Measurements from ENCODE around the gene NAA10.
A peak's percentile ranks its signal among the peaks of the same experiment; 100 is the strongest.

The NAA10 gene

DNA sequence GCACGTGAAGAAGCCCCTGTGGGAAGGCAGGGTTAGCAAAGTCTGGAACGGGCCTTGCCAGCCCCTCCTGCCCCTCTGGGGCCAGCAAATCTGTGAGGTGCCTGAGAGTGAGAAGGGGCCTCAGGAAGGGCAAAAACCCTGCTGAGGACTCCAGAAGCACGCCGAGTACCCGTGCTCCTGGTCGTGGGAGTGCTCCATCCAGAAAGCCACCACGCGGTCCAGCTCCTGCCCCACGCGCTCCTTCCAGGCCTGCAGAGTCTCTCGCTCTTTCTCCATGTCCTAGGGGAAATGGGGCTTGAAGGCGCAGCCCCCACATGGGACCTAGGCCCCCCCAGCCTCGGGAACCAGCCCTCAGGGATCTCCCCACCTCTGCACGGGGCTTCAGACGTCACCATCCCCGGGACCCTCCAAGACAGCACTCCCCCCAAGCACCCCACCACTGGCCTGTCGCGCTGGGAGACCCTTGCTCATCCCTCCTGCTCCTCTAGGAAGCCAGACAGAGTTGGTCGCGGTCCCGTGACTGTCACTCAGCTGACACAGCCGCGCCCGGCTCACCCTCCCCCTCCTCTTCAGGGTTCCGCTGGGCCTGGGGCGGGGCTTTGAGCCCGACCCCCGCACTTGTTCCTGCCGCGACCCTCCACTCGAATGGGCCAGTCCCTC lies 9.4 kb upstream of the NAA10 start, which contains the start of gene RENBP:
RENBP (minus strand) TSS at position 504 of the 660 bp plus-strand sequence; CDS start at position 471, 33 bp downstream.
- in situ Hi-C loops (cut with HindIII; ENCODE audit: low sequenced_read_pairs) = no loop called here
- DNase-seq (ENCODE audit: low read depth, low spot score) = no peak
- TF ChIP-seq, protein P1, sequence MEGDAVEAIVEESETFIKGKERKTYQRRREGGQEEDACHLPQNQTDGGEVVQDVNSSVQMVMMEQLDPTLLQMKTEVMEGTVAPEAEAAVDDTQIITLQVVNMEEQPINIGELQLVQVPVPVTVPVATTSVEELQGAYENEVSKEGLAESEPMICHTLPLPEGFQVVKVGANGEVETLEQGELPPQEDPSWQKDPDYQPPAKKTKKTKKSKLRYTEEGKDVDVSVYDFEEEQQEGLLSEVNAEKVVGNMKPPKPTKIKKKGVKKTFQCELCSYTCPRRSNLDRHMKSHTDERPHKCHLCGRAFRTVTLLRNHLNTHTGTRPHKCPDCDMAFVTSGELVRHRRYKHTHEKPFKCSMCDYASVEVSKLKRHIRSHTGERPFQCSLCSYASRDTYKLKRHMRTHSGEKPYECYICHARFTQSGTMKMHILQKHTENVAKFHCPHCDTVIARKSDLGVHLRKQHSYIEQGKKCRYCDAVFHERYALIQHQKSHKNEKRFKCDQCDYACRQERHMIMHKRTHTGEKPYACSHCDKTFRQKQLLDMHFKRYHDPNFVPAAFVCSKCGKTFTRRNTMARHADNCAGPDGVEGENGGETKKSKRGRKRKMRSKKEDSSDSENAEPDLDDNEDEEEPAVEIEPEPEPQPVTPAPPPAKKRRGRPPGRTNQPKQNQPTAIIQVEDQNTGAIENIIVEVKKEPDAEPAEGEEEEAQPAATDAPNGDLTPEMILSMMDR (IDR thresholded peaks at IDR 0.05; ENCODE audit: low read depth, low read length) = no peak
- no peak within 1 kb of the TSS for H3K4me3 ChIP-seq (ENCODE audit: low read depth, low read length)

DNA sequence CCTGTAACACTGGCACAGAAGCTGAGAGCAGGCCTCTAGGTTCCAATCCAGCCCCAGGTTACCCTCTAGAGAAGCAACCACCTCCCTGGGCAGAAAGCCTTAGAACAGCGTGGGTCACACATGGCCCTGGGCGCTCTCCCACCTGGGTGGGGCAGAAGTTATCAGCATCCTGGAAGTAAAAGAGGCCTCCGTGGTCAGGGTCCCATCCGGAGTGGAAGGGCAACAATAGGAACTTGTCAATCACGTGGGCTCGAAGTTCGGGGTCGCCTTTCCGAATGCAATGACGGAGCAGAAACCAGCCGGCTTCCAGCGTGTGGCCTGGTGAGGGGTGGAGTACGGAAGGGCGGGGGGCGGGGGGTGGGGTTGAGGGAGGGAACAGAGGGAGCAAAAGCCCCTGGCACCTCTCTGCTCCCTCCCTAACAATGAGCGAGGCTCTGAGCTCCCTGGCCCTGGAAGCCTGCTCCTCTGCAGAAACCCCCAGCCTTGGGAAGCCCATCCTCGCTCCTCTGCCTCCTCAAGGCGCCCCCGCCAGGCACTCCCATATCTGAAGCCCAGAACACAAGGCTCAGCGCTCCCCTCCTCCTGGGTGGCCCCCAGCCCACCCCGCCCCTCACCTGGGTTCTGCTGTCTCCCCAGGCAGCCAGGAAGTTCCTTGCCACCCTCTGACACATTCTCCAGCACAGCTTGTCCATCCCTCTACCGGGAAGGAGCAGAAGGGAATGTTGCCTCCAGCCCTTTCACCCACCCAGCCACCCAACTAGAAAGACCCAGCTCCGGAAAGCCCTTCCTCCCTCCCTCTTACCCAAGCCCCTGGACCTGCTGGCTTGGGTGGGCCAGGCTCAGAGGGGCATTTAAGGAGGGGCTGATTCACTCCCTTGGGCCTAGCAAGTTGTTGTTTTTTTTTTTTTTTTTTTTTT lies 6.8 kb upstream of the NAA10 start:
- H3K4me3 ChIP-seq (ENCODE audit: low read depth, low read length) = no peak overlapping the region
- TF ChIP-seq, protein P1 (IDR thresholded peaks at IDR 0.05; ENCODE audit: low read depth, low read length) = no peak
- no peak for DNase-seq (ENCODE audit: low read depth, low spot score)
- in situ Hi-C loops (cut with HindIII; ENCODE audit: low sequenced_read_pairs) = no loop called here

DNA sequence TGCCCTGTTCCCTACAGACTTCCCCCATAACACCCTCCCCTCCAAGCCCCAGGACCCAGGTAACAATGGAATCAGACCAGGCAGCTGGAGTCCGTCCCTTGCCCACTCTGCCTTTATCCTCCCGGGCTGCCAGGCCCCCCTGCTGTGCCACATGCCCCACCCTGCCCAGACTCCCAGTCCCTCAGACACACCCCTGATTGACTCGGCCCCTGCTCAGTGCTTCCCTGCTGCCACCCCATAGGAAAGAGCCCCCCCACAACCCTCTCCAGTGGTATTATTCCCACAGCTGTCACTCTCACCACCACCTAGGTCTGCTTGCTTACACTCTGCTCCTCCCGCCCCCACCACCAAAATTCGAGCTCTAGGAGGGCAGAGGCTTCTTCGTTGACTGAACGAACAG lies 4.7 kb upstream of the NAA10 start:
- no peak for DNase-seq (ENCODE audit: low read depth, low spot score)
- in situ Hi-C loops (cut with HindIII; ENCODE audit: low sequenced_read_pairs) = no loop called here
- H3K4me3 ChIP-seq (ENCODE audit: low read depth, low read length) = no peak overlapping the region
- TF ChIP-seq, protein P1 (IDR thresholded peaks at IDR 0.05; ENCODE audit: low read depth, low read length) = no peak

DNA sequence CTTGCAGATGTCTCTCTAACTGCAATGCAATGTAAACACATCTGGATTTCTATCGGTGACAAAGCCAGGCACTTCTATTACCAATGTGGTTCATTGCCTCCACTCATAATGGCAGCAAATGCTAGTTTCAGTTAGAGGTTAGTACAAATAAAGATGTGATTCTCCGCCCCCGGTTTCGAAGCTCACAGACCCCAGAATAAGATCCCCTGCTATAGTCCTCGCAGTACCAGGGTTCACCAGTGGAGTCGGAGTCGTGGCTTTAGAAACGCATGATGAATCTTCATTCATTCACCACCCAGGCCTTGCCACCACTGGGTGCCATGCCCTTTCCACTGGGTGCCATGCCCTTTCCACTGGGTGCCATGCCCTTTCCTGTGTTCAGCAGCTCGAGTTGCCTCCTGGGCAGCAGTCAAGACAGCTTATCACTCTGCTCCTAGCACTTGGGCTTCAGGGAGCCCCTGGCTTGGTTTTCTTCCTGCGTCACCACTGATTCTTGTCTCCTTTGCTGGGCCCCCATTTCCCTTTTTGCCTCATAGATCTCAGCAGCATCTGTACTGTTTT lies 3.5 kb upstream of the NAA10 start:
- DNase-seq (ENCODE audit: low read depth, low spot score) = no peak
- TF ChIP-seq, protein P1 (IDR thresholded peaks at IDR 0.05; ENCODE audit: low read depth, low read length) = peak; percentile 11
- no peak overlapping the region for H3K4me3 ChIP-seq (ENCODE audit: low read depth, low read length)
- in situ Hi-C loops (cut with HindIII; ENCODE audit: low sequenced_read_pairs) = no loop called here

DNA sequence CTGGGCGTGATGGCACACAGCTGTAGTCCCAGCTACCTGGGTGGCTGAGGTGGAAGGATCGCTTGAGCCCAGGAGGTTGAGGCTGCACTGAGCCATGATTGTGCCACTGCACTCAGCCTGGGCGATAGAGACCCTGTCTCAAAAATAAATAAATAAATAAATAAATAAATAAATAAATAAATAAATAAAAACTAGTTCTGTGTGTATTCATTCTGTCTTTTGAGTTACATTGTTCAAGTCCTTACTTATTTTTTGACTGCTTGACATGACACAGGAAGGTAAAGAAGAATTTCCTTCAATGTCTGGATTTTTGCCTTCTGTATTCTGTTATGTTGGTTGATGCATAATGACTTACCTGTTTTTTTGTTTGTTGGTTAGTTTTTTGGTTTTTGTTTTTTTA lies 2.2 kb upstream of the NAA10 start:
- DNase-seq (ENCODE audit: low read depth, low spot score) = no peak
- in situ Hi-C loops (cut with HindIII; ENCODE audit: low sequenced_read_pairs) = no loop called here
- TF ChIP-seq, protein P1 (IDR thresholded peaks at IDR 0.05; ENCODE audit: low read depth, low read length) = no peak
- H3K4me3 ChIP-seq (ENCODE audit: low read depth, low read length) = no peak overlapping the region

DNA sequence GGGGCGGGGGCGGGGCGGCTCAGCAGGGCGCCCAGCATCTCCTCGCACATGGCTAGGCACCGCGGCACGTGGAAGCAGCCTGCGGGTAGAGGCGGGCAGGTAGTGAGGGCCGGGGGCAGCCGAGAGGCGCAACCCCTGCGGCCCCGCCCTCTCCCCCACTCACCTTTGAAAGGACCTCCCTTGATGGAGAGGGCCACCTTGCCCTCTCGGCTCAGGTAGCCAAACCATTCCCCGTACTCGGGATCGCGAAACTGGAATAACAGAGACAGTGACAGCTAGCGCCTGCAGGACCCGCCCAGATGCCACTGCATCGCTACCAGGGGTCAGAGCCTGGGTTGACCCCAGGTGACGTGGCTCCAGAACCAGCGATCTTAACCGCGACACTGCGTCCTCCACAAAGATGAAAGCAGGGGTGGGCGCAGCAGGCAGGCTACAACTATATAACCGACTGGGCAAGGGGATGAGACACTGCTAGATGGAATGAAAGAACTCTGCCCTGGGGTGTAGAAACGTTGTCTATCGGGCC lies 552 bp upstream of the NAA10 start:
- in situ Hi-C loops (cut with HindIII; ENCODE audit: low sequenced_read_pairs) = no loop called here
- peak overlapping the region; percentile 30 for H3K4me3 ChIP-seq (ENCODE audit: low read depth, low read length)
- TF ChIP-seq, protein P1 (IDR thresholded peaks at IDR 0.05; ENCODE audit: low read depth, low read length) = no peak
- DNase-seq (ENCODE audit: low read depth, low spot score) = no peak

All from astrocyte of the spinal cord (primary cell).